ENCODE measurements around the gene FPR2. TPM values are rescaled to one million over a fixed set of nuclear protein-coding genes. Genes with fewer than 3 reads are reported as not detected.

The FPR2 gene
- total RNA-seq, 2 donors from 2014 or later = 0.97 TPM; not detected in 1

DNA sequence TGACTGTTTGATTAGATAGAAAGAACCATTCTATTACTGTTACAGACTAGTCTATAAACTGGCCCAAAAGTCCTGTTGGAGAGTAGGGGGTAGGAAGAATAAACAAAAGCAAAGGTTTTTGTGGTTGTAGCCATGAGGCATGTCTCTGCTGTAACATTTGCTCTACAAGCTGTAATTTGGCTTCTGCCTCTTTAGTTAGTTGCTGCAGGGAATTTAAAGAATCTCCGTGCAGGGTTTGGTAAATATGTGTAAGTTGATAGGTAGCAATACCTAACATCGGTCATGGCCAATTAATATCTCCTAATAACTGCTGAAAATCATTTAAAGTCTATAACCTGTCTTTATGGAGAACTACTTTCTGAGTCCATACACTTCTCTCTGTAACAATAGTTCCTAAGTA is 46.9 kb downstream of the FPR2 start:
- Histone ChIP-seq H3K4me3 (no peak overlapping the region), H3K4me1 (replicated peaks) (no peaks in the 10 kb centered on the region), H3K27me3 (replicated peaks; ENCODE audit: insufficient read depth) (no peaks in the 10 kb centered on the region), H3K27ac (no peak overlapping the region), H3K36me3 (no peaks in the 10 kb centered on the region), H3K9me3 (no peaks in the 10 kb centered on the region)
- no peak for DNase-seq (ENCODE audit: low spot score)
- TF ChIP-seq, protein P1, sequence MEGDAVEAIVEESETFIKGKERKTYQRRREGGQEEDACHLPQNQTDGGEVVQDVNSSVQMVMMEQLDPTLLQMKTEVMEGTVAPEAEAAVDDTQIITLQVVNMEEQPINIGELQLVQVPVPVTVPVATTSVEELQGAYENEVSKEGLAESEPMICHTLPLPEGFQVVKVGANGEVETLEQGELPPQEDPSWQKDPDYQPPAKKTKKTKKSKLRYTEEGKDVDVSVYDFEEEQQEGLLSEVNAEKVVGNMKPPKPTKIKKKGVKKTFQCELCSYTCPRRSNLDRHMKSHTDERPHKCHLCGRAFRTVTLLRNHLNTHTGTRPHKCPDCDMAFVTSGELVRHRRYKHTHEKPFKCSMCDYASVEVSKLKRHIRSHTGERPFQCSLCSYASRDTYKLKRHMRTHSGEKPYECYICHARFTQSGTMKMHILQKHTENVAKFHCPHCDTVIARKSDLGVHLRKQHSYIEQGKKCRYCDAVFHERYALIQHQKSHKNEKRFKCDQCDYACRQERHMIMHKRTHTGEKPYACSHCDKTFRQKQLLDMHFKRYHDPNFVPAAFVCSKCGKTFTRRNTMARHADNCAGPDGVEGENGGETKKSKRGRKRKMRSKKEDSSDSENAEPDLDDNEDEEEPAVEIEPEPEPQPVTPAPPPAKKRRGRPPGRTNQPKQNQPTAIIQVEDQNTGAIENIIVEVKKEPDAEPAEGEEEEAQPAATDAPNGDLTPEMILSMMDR (IDR thresholded peaks at IDR 0.05) = no peak
- 53% methylated on average over 2 of the region's 2 CpGs for WGBS
- intact Hi-C loops (cut with DNase I) = no loop called here

DNA sequence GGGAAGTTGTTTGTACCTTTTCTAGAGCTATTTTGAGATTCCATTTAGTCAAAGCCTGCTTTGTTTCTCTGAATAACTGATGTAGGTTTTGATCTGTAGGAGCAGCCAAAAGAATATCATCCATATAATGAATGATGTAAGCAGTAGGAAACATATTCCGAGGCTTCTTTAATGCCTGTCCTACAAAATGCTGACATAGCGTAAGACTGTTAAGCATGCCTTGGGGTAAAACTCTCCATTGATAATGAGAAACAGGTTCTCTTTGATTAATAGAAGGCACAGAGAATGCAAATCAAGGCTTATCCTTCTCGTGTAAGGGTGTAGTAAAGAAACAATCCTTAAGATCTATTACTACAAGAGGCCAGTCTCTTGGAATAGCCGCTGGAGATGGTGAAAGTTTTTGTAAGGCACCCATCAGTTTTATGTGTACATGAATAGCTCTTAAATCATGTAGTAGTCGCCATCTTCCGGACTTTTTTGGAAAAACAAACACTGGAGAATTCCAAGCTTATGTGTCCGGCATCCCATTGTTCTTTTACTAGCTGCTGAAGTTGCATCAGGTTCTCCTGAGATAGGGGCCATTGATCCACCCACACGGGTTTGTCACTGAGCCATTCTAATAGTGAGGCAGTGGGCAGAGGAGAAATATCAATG is 47.5 kb downstream of the FPR2 start:
- DNase-seq (ENCODE audit: low spot score) = peak; percentile 30
- H3K27me3 ChIP-seq (replicated peaks; ENCODE audit: insufficient read depth) = no peaks in the 10 kb centered on the region
- 51% methylated on average over 8 of the region's 8 CpGs for WGBS
- no peak overlapping the region for H3K27ac ChIP-seq
- H3K9me3 ChIP-seq = no peaks in the 10 kb centered on the region
- no peak overlapping the region for H3K4me3 ChIP-seq
- TF ChIP-seq, protein P1 (IDR thresholded peaks at IDR 0.05) = peak in 1 of 4 experiments; percentile 24
- TF ChIP-seq POLR2AphosphoS5 (IDR thresholded peaks at IDR 0.05) (peak; percentile 36), POLR2A (IDR thresholded peaks at IDR 0.05) (no peak)
- H3K4me1 ChIP-seq (replicated peaks) = no peaks in the 10 kb centered on the region
- intact Hi-C loops (cut with DNase I) = no loop called here
- no peaks in the 10 kb centered on the region for H3K36me3 ChIP-seq

DNA sequence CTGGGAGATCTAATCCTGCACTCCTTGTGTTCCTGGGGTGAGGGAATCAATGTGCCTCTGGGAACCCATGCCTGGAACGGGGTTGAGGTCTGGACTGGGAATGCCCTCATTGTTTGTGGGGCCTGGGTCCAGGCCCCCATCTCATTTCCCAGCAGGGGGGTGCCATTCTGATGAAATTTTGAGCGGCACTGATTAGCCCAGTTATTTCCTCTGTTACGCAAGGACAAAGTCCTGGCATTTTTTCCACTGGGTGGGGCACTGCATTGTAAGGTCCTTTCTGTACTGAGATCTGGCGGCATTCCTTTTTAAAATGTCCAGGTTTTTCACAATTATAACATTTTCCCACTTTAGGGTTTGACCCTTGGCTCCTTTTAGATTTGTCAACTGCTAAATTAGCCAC is 48.8 kb downstream of the FPR2 start:
- Histone ChIP-seq H3K27me3 (replicated peaks; ENCODE audit: insufficient read depth) (no peaks in the 10 kb centered on the region), H3K4me1 (replicated peaks) (no peaks in the 10 kb centered on the region), H3K4me3 (no peak overlapping the region), H3K27ac (no peak overlapping the region), H3K36me3 (no peaks in the 10 kb centered on the region), H3K9me3 (no peaks in the 10 kb centered on the region)
- no peak for DNase-seq (ENCODE audit: low spot score)
- intact Hi-C loops (cut with DNase I) = no loop called here
- TF ChIP-seq, protein P1 (IDR thresholded peaks at IDR 0.05) = no peak
- TF ChIP-seq POLR2AphosphoS5 (IDR thresholded peaks at IDR 0.05) (no peak), POLR2A (IDR thresholded peaks at IDR 0.05) (no peak)
- 78% methylated on average over 4 of the region's 4 CpGs for WGBS

DNA sequence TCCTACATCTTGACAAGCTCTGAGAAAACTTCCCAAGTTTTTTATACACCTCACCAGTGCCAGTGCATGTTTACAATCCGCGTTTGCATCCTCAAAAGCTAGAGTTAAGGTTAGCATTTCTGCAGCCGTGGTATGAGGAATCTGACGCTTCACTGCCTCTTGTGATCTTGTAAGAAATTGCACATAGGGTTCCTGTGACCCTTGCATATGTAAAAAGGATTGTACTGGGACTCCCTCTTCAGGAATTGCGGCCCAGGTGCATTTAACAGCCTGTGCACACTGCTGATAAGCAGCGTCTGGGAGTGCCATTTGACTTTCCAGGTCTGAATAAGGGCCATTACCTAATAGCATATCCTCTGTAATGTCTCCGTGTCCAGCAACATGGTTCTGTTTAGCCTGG is 49.2 kb downstream of the FPR2 start:
- no peak for DNase-seq (ENCODE audit: low spot score)
- Histone ChIP-seq H3K27me3 (replicated peaks; ENCODE audit: insufficient read depth) (no peaks in the 10 kb centered on the region), H3K4me3 (no peak overlapping the region), H3K9me3 (no peaks in the 10 kb centered on the region), H3K4me1 (replicated peaks) (no peaks in the 10 kb centered on the region), H3K36me3 (no peaks in the 10 kb centered on the region), H3K27ac (no peak overlapping the region)
- 55% methylated on average over 7 of the region's 7 CpGs for WGBS
- TF ChIP-seq POLR2AphosphoS5 (IDR thresholded peaks at IDR 0.05) = no peak
- TF ChIP-seq, protein P1 (IDR thresholded peaks at IDR 0.05) = no peak
- no peak for TF ChIP-seq POLR2A (IDR thresholded peaks at IDR 0.05)
- intact Hi-C loops (cut with DNase I) = no loop called here

DNA sequence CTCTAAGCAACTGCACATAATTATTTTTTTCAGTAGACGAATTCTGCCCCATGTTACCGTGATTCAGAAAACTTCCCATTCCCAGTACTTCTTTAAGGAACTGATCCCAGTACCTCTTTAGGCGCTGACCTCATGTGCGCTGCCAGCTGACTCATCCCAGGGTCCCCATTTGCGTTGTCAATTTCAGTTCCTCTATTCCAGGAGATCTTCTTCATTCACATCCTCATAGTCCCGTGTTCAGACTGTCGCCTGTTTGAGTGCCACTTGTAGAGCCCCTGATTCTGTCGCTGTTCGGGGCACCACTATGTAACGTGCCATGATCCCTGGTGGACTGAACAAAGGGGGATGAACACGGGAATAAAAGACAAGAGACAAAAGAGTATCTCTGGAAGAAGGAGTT is 50.4 kb downstream of the FPR2 start:
- intact Hi-C loops (cut with DNase I) = no loop called here
- H3K9me3 ChIP-seq = no peaks in the 10 kb centered on the region
- no peak for TF ChIP-seq POLR2A (IDR thresholded peaks at IDR 0.05)
- WGBS = 92% methylated on average over 11 of the region's 11 CpGs
- no peaks in the 10 kb centered on the region for H3K27me3 ChIP-seq (replicated peaks; ENCODE audit: insufficient read depth)
- no peak overlapping the region for H3K4me3 ChIP-seq
- no peak for DNase-seq (ENCODE audit: low spot score)
- H3K36me3 ChIP-seq = no peaks in the 10 kb centered on the region
- H3K4me1 ChIP-seq (replicated peaks) = no peaks in the 10 kb centered on the region
- H3K27ac ChIP-seq = no peak overlapping the region
